A549 treated with AZD9567 at 1 μM for 4 hours (cell line): ENCODE data around the gene UGT2B15. TPM values are rescaled to one million over a fixed set of nuclear protein-coding genes. Genes with fewer than 3 reads are reported as not detected.

Source experiments
- total RNA-seq: library from RNA; stranded (reverse); fragments of 200-300 nt; extraction: Qiagen RNA extraction; gene quantifications from 5 replicates; pipeline ENCODE4 v1.2.3, GENCODE V29; 2022; ENCODE audit not compliant: insufficient read depth

UGT2B15 gene
- 0.08 to 0.10 TPM (median 0.09 TPM) in 3 of 5 replicates, not detected in the others for total RNA-seq

GRCh38 chr4:68670479-68670939, at the start of gene UGT2B15:
TSS of gene UGT2B15 (minus strand) at chr4:68670652. CDS start at chr4:68670618, 34 bp downstream.

Other genes starting within 250 kb of the UGT2B15 start
- gene TMPRSS11E, start 223.2 kb downstream of the UGT2B15 start, total RNA-seq = 0.03 TPM in 1 of 5 replicates, not detected in the others
- not detected in 5 replicates for gene UGT2B17, start 94.3 kb downstream of the UGT2B15 start, total RNA-seq
- gene UGT2B10, start 145.3 kb upstream of the UGT2B15 start, total RNA-seq = not detected in 5 replicates